22Rv1 (cell line): Measurements from ENCODE around the gene BNIP5.

Source experiments
- CTCF ChIP-seq: fragments of 450-650 bp; IDR thresholded peaks from 2 replicates; pipeline ENCODE4 v1.5.1; 2017; ENCODE audit warnings: mild to moderate bottlenecking
- ZFX ChIP-seq: fragments of 450-650 bp; IDR thresholded peaks from 2 replicates; pipeline ENCODE4 v1.6.1; 2017; ENCODE audit warnings: antibody characterized with exemption, borderline replicate concordance

- TF ChIP-seq CTCF (no peak), ZFX (no peak)
These were observed 6.8 kb downstream of the BNIP5 start for GRCh38 chr6:36329798-36330291.
